ENCODE measurements around the gene ABI3BP. TPM values are rescaled to one million over a fixed set of nuclear protein-coding genes. Genes with fewer than 3 reads are reported as not detected.

ABI3BP gene
- total and polyA plus RNA-seq, 10 of the 15 experiments (the other 5 are each of a cell fraction or from before 2014, with no cell fraction given): 0.03 to 0.42 (median 0.11) TPM; not detected in 4

DNA sequence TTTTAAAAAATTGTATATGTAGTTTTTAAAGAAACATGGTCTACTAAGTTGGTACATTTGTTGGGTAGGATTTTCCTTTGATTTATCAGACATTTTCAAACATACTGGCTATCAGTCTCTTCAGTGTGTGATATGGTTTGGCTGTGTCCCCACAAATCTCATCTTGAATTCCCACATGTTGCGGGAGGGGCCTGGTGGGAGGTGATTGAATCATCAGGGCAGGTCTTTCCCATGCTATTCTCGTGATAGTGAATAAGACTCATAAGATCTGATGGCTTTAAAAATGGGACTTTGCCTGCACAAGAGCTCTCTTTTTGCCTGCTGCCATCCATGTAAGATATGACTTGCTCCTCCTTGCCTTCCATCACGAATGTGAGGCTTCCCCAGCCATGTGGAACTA is 121.9 kb downstream of the ABI3BP start:
- intact Hi-C loops (cut with micrococcal nuclease; ENCODE audit: unreplicated experiment) (no loop called here), in situ Hi-C loops (cut with MboI) (no loop called here)
- DNase-seq (ENCODE audit: low read depth, low spot score) (no peak), ATAC-seq (no peak), FAIRE-seq (no peak)
- WGBS (ENCODE audit: insufficient coverage, insufficient replicate concordance, low lambda C conversion rate, missing lambda C conversion rate): 31% methylated on average over 3 of the region's 3 CpGs
- Histone ChIP-seq H3K4me3 (no peak overlapping the region), H3K4me2 (ENCODE audit: control insufficient read depth, insufficient read depth) (no peak overlapping the region), H3K36me3 (ENCODE audit: control insufficient read depth in 2 of 2, insufficient read depth in 2 of 2, low read length in 1 of 2) (no peaks in the 10 kb centered on the region), H3K27ac (ENCODE audit: control insufficient read depth, insufficient read depth) (no peak overlapping the region), H4K20me1 (ENCODE audit: control insufficient read depth, insufficient read depth) (no peaks in the 10 kb centered on the region), H2AFZ (ENCODE audit: control insufficient read depth, low read depth, low read length) (no peak overlapping the region), H3K4me1 (ENCODE audit: control insufficient read depth, insufficient read depth, low read length) (no peaks in the 10 kb centered on the region), H3K9me3 (replicated peaks; ENCODE audit: control insufficient read depth, insufficient read depth, low read length) (no peaks in the 10 kb centered on the region), H3K79me2 (ENCODE audit: control insufficient read depth, insufficient read depth, low read length) (no peaks in the 10 kb centered on the region), H3K9ac (ENCODE audit: control insufficient read depth, insufficient read depth, low read length) (no peak overlapping the region), H3K27me3 (replicated peaks in 1 of 2; ENCODE audit: control insufficient read depth in 2 of 2, insufficient read depth in 2 of 2, low read length in 1 of 2) (no peaks in the 10 kb centered on the region)
- ChIA-PET SMC1A (ENCODE audit: uncharacterized antibody, unreplicated experiment) (no interaction called here), CTCF (no interaction called here), POLR2A (no interaction called here), RAD21 (ENCODE audit: unreplicated experiment) (no interaction called here)
- no TSS peak for BruUV-seq (replicated peaks)
- TF ChIP-seq, protein P1, sequence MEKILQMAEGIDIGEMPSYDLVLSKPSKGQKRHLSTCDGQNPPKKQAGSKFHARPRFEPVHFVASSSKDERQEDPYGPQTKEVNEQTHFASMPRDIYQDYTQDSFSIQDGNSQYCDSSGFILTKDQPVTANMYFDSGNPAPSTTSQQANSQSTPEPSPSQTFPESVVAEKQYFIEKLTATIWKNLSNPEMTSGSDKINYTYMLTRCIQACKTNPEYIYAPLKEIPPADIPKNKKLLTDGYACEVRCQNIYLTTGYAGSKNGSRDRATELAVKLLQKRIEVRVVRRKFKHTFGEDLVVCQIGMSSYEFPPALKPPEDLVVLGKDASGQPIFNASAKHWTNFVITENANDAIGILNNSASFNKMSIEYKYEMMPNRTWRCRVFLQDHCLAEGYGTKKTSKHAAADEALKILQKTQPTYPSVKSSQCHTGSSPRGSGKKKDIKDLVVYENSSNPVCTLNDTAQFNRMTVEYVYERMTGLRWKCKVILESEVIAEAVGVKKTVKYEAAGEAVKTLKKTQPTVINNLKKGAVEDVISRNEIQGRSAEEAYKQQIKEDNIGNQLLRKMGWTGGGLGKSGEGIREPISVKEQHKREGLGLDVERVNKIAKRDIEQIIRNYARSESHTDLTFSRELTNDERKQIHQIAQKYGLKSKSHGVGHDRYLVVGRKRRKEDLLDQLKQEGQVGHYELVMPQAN (conservative IDR thresholded peaks at IDR 0.05): no peak
- TF ChIP-seq RELA (IDR thresholded peaks at IDR 0.05; ENCODE audit: borderline replicate concordance, partially characterized antibody): no peak
- TF ChIP-seq WRNIP1 (IDR thresholded peaks at IDR 0.05; ENCODE audit: borderline replicate concordance, low read depth, low read length): no peak
- no peak for TF ChIP-seq POLR2A (IDR thresholded peaks at IDR 0.05; ENCODE audit: low read depth, low read length)
- TF ChIP-seq LARP7 (IDR thresholded peaks at IDR 0.05): no peak
- no peak for TF ChIP-seq KLF5 (IDR thresholded peaks at IDR 0.05; ENCODE audit: partially characterized antibody)
- TF ChIP-seq SRF (IDR thresholded peaks at IDR 0.05; ENCODE audit: low read depth in 2 of 2, low read length in 2 of 2): no peak
- TF ChIP-seq FOXM1 (IDR thresholded peaks at IDR 0.05; ENCODE audit: low read depth, low read length): no peak
- TF ChIP-seq, protein P2, sequence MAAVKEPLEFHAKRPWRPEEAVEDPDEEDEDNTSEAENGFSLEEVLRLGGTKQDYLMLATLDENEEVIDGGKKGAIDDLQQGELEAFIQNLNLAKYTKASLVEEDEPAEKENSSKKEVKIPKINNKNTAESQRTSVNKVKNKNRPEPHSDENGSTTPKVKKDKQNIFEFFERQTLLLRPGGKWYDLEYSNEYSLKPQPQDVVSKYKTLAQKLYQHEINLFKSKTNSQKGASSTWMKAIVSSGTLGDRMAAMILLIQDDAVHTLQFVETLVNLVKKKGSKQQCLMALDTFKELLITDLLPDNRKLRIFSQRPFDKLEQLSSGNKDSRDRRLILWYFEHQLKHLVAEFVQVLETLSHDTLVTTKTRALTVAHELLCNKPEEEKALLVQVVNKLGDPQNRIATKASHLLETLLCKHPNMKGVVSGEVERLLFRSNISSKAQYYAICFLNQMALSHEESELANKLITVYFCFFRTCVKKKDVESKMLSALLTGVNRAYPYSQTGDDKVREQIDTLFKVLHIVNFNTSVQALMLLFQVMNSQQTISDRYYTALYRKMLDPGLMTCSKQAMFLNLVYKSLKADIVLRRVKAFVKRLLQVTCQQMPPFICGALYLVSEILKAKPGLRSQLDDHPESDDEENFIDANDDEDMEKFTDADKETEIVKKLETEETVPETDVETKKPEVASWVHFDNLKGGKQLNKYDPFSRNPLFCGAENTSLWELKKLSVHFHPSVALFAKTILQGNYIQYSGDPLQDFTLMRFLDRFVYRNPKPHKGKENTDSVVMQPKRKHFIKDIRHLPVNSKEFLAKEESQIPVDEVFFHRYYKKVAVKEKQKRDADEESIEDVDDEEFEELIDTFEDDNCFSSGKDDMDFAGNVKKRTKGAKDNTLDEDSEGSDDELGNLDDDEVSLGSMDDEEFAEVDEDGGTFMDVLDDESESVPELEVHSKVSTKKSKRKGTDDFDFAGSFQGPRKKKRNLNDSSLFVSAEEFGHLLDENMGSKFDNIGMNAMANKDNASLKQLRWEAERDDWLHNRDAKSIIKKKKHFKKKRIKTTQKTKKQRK (IDR thresholded peaks at IDR 0.05; ENCODE audit: low read depth, low read length): no peak
- no peak for TF ChIP-seq KAT2A (conservative IDR thresholded peaks at IDR 0.05; ENCODE audit: control insufficient read depth, low read depth, low read length)
